AG04449 (cell line): ENCODE measurements around the gene ADH1A.

ENCODE experiments used
- CTCF ChIA-PET: fragments of 350-600 bp; formaldehyde crosslinking; extraction: SDS; loops from one replicate; lab custom pipeline; 2021; ENCODE audit warnings: antibody characterized with exemption; lab: Yijun Ruan, JAX
- POLR2A ChIA-PET: fragments of 400-600, 350-600 bp; formaldehyde crosslinking; extraction: SDS; loops from one replicate; lab custom pipeline; 2020; ENCODE audit warnings: antibody characterized with exemption, inconsistent platforms; lab: Yijun Ruan, JAX
- DNase-seq: peaks from one replicate; pipeline ENCODE4 v3.0.0-alpha.2; 2010; ENCODE audit warnings: low read depth, low spot score
- H3K4me3 ChIP-seq: 2 replicates; pipeline ENCODE4 v1.5.1; 2011; ENCODE audit warnings: low read depth, mild to moderate bottlenecking, control low read depth, low read length
- CTCF ChIP-seq: IDR thresholded peaks from one replicate; pipeline ENCODE4 v1.5.1; 2011; ENCODE audit warnings: mild to moderate bottlenecking, moderate library complexity, low read length, control low read depth, inconsistent platforms; ENCODE audit not compliant: insufficient read depth; ENCODE audit errors: missing control alignments

ADH1A gene

GRCh38 chr4:99293357-99293756 is 2.6 kb upstream of the ADH1A start:
- TF ChIP-seq CTCF: no peak
- ChIA-PET POLR2A (no interaction called here), CTCF (no interaction called here)
- H3K4me3 ChIP-seq: no peak overlapping the region
- no peak for DNase-seq

GRCh38 chr4:99285387-99285786 is 5.4 kb downstream of the ADH1A start:
- POLR2A ChIA-PET: no interaction called here
- CTCF ChIA-PET: no interaction called here
- no peak overlapping the region for H3K4me3 ChIP-seq
- no peak for TF ChIP-seq CTCF
- no peak for DNase-seq

GRCh38 chr4:99282731-99283130 is 8.1 kb downstream of the ADH1A start:
- ChIA-PET POLR2A (no interaction called here), CTCF (no interaction called here)
- TF ChIP-seq CTCF: no peak
- H3K4me3 ChIP-seq: no peak overlapping the region
- DNase-seq: no peak

GRCh38 chr4:99281261-99281660 is 9.5 kb downstream of the ADH1A start:
- ChIA-PET POLR2A (no interaction called here), CTCF (no interaction called here)
- no peak overlapping the region for H3K4me3 ChIP-seq
- TF ChIP-seq CTCF: no peak
- no peak for DNase-seq

- ChIA-PET CTCF (no interaction called here), POLR2A (no interaction called here)
- TF ChIP-seq CTCF: no peak
- no peak overlapping the region for H3K4me3 ChIP-seq
- DNase-seq: no peak
These were observed 14.4 kb downstream of the ADH1A start for GRCh38 chr4:99276417-99276816.

- CTCF ChIA-PET: no interaction called here
- TF ChIP-seq CTCF: no peak
These were observed 14.9 kb downstream of the ADH1A start for GRCh38 chr4:99275885-99276284.

More at GRCh38 chr4:99275885-99276284, 14.9 kb downstream of the ADH1A start:
- POLR2A ChIA-PET: no interaction called here
- no peak for DNase-seq
- no peak overlapping the region for H3K4me3 ChIP-seq
